ENCODE results near the gene CADM2. TPM values are rescaled to one million over a fixed set of nuclear protein-coding genes. Genes with fewer than 3 reads are reported as not detected.

The CADM2 gene
- total RNA-seq, 4 donors from 2014 or later = 9.6 to 16.2 (median 11.5) TPM

GRCh38 chr3:85785766-85786165 lies 827.0 kb downstream of the CADM2 start:
- WGBS = 78% methylated on average over 4 of the region's 4 CpGs
- TF ChIP-seq POLR2AphosphoS5 (IDR thresholded peaks at IDR 0.05) = no peak
- TF ChIP-seq, protein P1, sequence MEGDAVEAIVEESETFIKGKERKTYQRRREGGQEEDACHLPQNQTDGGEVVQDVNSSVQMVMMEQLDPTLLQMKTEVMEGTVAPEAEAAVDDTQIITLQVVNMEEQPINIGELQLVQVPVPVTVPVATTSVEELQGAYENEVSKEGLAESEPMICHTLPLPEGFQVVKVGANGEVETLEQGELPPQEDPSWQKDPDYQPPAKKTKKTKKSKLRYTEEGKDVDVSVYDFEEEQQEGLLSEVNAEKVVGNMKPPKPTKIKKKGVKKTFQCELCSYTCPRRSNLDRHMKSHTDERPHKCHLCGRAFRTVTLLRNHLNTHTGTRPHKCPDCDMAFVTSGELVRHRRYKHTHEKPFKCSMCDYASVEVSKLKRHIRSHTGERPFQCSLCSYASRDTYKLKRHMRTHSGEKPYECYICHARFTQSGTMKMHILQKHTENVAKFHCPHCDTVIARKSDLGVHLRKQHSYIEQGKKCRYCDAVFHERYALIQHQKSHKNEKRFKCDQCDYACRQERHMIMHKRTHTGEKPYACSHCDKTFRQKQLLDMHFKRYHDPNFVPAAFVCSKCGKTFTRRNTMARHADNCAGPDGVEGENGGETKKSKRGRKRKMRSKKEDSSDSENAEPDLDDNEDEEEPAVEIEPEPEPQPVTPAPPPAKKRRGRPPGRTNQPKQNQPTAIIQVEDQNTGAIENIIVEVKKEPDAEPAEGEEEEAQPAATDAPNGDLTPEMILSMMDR (IDR thresholded peaks at IDR 0.05) = no peak
- TF ChIP-seq POLR2A (IDR thresholded peaks at IDR 0.05; ENCODE audit: low read depth) = no peak
- TF ChIP-seq EP300 (IDR thresholded peaks at IDR 0.05) = no peak
- H3K4me3 ChIP-seq = no peak overlapping the region
- H3K27me3 ChIP-seq = no peaks in the 10 kb centered on the region
- no peak overlapping the region for H3K27ac ChIP-seq (replicated peaks in 1 of 4)
- H3K36me3 ChIP-seq = no peaks in the 10 kb centered on the region
- intact Hi-C loops (cut with DNase I) = no loop called here
- H3K4me1 ChIP-seq = peaks cover 0 to 21% (median 9%) of the 10 kb centered on the region in 4 donors
- no peak for DNase-seq (ENCODE audit: extremely low spot score)
- no peaks in the 10 kb centered on the region for H3K9me3 ChIP-seq

DNA sequence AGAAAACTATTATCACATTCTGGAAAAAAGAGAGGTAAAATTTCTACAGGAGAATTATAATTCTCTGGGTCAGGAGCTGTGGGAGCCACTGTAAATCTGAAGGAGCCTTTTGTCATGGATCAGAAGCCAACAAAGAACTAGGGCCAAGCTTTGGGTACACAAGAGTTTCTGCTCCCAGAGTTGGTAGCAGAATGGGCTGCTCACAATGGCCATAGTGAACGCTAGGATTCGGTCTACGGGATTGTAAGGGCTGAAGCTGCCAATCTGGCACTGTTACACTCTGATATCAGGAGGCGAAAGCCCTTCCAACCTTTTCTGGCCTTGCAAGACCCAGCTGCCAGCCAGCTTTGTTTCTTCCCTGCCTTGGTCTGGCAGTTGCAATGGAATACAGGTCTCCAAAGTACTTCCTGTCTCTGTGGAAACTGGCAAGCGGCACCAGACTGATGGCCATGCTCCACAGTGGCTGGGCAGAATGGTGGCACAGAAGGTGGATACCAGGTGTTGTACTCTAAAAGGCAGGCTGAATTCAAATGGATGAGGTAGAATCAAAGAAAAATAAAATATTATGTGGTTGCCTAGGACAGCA lies 831.7 kb downstream of the CADM2 start:
- no peak overlapping the region for H3K4me3 ChIP-seq
- H3K4me1 ChIP-seq = no peaks in the 10 kb centered on the region
- H3K36me3 ChIP-seq = no peaks in the 10 kb centered on the region
- TF ChIP-seq POLR2AphosphoS5 (IDR thresholded peaks at IDR 0.05) (no peak), POLR2A (IDR thresholded peaks at IDR 0.05; ENCODE audit: low read depth) (no peak), EP300 (IDR thresholded peaks at IDR 0.05) (no peak)
- TF ChIP-seq, protein P1 (IDR thresholded peaks at IDR 0.05) = no peak
- no peak for DNase-seq (ENCODE audit: extremely low spot score)
- 89% methylated on average over 5 of the region's 5 CpGs for WGBS
- intact Hi-C loops (cut with DNase I) = no loop called here
- no peaks in the 10 kb centered on the region for H3K27me3 ChIP-seq
- H3K9me3 ChIP-seq = no peaks in the 10 kb centered on the region
- H3K27ac ChIP-seq (replicated peaks in 1 of 4) = no peak overlapping the region

DNA sequence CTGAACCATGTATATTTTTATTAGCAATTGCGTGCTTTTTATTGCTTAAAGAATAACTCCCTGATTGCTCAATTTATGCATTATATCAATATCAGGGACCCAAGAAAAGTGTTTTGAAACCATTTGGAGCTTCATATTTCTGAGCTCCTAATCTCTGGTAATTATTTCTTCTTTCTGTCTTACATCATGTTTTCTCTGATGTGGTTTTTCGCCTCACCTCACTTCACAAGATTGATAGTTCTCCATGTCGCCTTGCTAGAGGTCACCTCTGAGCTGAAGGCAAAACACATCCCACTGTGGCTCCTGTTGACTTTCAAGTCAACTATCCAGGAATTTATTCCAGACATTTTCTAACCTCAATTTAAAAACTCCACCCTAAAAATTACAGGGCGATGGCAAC lies 837.4 kb downstream of the CADM2 start:
- no peak for TF ChIP-seq EP300 (IDR thresholded peaks at IDR 0.05)
- TF ChIP-seq POLR2AphosphoS5 (IDR thresholded peaks at IDR 0.05) = no peak
- TF ChIP-seq, protein P1 (IDR thresholded peaks at IDR 0.05) = no peak
- no peak for TF ChIP-seq POLR2A (IDR thresholded peaks at IDR 0.05; ENCODE audit: low read depth)
- H3K4me3 ChIP-seq = no peak overlapping the region
- H3K36me3 ChIP-seq = no peaks in the 10 kb centered on the region
- H3K9me3 ChIP-seq = no peaks in the 10 kb centered on the region
- no peak for DNase-seq (ENCODE audit: extremely low spot score)
- 65% methylated on average over 4 of the region's 4 CpGs for WGBS
- H3K4me1 ChIP-seq = no peaks in the 10 kb centered on the region
- H3K27ac ChIP-seq (replicated peaks in 1 of 4) = no peak overlapping the region
- no peaks in the 10 kb centered on the region for H3K27me3 ChIP-seq
- intact Hi-C loops (cut with DNase I) = no loop called here

GRCh38 chr3:85800676-85801075 lies 841.9 kb downstream of the CADM2 start:
- no peaks in the 10 kb centered on the region for H3K36me3 ChIP-seq
- 90% methylated on average over 3 of the region's 3 CpGs for WGBS
- TF ChIP-seq, protein P1 (IDR thresholded peaks at IDR 0.05) = no peak
- TF ChIP-seq EP300 (IDR thresholded peaks at IDR 0.05) (no peak), POLR2AphosphoS5 (IDR thresholded peaks at IDR 0.05) (no peak), POLR2A (IDR thresholded peaks at IDR 0.05; ENCODE audit: low read depth) (no peak)
- DNase-seq (ENCODE audit: extremely low spot score) = no peak
- no peaks in the 10 kb centered on the region for H3K9me3 ChIP-seq
- no peaks in the 10 kb centered on the region for H3K4me1 ChIP-seq
- no peaks in the 10 kb centered on the region for H3K27me3 ChIP-seq
- intact Hi-C loops (cut with DNase I) = no loop called here
- no peak overlapping the region for H3K4me3 ChIP-seq
- no peak overlapping the region for H3K27ac ChIP-seq (replicated peaks in 1 of 4)

DNA sequence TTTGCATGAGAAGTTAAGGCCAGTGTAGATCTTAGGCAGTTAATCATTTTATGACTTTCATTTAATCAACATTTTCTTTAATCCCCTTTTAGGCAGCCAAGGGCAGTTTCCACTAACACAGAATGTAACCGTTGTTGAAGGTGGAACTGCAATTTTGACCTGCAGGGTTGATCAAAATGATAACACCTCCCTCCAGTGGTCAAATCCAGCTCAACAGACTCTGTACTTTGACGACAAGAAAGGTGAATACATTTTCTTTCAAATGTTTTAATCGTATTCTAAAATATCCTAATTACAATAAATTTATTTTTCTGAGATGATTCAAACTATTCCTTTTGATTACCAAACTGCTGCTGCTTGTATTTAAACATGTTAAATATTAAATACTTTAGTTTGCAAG lies 843.2 kb downstream of the CADM2 start:
- Histone ChIP-seq H3K36me3 (no peaks in the 10 kb centered on the region), H3K4me3 (no peak overlapping the region), H3K27me3 (no peaks in the 10 kb centered on the region), H3K27ac (replicated peaks in 1 of 4) (no peak overlapping the region), H3K9me3 (no peaks in the 10 kb centered on the region), H3K4me1 (no peaks in the 10 kb centered on the region)
- TF ChIP-seq, protein P1 (IDR thresholded peaks at IDR 0.05) = peak in 1 of 3 experiments; percentile 11
- no peak for TF ChIP-seq POLR2AphosphoS5 (IDR thresholded peaks at IDR 0.05)
- 20% methylated on average over 3 of the region's 3 CpGs for WGBS
- intact Hi-C loops (cut with DNase I) = no loop called here
- no peak for DNase-seq (ENCODE audit: extremely low spot score)
